ENCODE results near the gene TRMO. TPM values are rescaled to one million over a fixed set of nuclear protein-coding genes. Genes with fewer than 3 reads are reported as not detected.

TRMO gene
- total and polyA plus RNA-seq, 2 of the 8 experiments (the other 6 are each of a cell fraction or from before 2014, with no cell fraction given), result 4.6 to 5.6 TPM

GRCh38 chr9:97900738-97901565 is 21.3 kb downstream of the TRMO start (continued):
- TF ChIP-seq CTCF (IDR thresholded peaks at IDR 0.05; ENCODE audit: control extremely low read depth in 1 of 3, insufficient read depth in 1 of 3, low read depth in 1 of 3, low read length in 3 of 3) (peak in 2 of 3 experiments; percentile 64 to 79; a peak in 3 of 4 replicates), KDM4A (IDR thresholded peaks at IDR 0.05; ENCODE audit: low read depth, low read length, severe bottlenecking) (no peak), SIRT6 (IDR thresholded peaks at IDR 0.05; ENCODE audit: low read length) (no peak), CBX8 (IDR thresholded peaks at IDR 0.05; ENCODE audit: borderline replicate concordance, low read depth, low read length) (no peak), TAF7 (optimal IDR thresholded peaks at IDR 0.05; ENCODE audit: borderline replicate concordance, low read depth, low read length) (no peak), PHF8 (conservative IDR thresholded peaks at IDR 0.05; ENCODE audit: low read depth, low read length) (no peak)

Measured in H1 (cell line).